Stimulated activated CD8-positive, alpha-beta memory T cell treated with anti-CD3 and anti-CD28 coated beads, Interleukin-15, amount 100 ng/mL, for 1 hour (primary cell): Measurements from ENCODE around the gene PLEKHA5.

Experiments used
- DNase-seq: peaks from one replicate; pipeline ENCODE4 v3.0.0-alpha.2; 2020; ENCODE audit warnings: low read depth

The PLEKHA5 gene

GRCh38 chr12:19234981-19235871 lies 105.7 kb downstream of the PLEKHA5 start:
- no peak for DNase-seq

GRCh38 chr12:19236656-19237055 lies 107.1 kb downstream of the PLEKHA5 start:
- DNase-seq: no peak

GRCh38 chr12:19238540-19238939 lies 109.0 kb downstream of the PLEKHA5 start:
- DNase-seq: no peak

GRCh38 chr12:19239102-19239501 lies 109.6 kb downstream of the PLEKHA5 start:
- DNase-seq: no peak

- no peak for DNase-seq
Measured at GRCh38 chr12:19239616-19240234, 110.2 kb downstream of the PLEKHA5 start.

GRCh38 chr12:19242581-19242980 lies 113.0 kb downstream of the PLEKHA5 start:
- no peak for DNase-seq

GRCh38 chr12:19243551-19243950 lies 114.0 kb downstream of the PLEKHA5 start:
- DNase-seq: no peak

- no peak for DNase-seq
Measured at GRCh38 chr12:19244312-19244711, 114.8 kb downstream of the PLEKHA5 start.

GRCh38 chr12:19245106-19245505 lies 115.6 kb downstream of the PLEKHA5 start:
- DNase-seq: no peak

- no peak for DNase-seq
Measured at GRCh38 chr12:19245666-19246065, 116.1 kb downstream of the PLEKHA5 start.

- no peak for DNase-seq
Measured at GRCh38 chr12:19246933-19247332, 117.4 kb downstream of the PLEKHA5 start.

GRCh38 chr12:19248929-19249602 lies 119.5 kb downstream of the PLEKHA5 start:
- DNase-seq: no peak

- DNase-seq: no peak
Measured at GRCh38 chr12:19251481-19252132, 122.1 kb downstream of the PLEKHA5 start.

GRCh38 chr12:19260135-19260534 lies 130.6 kb downstream of the PLEKHA5 start:
- DNase-seq: no peak

GRCh38 chr12:19261773-19262172 lies 132.2 kb downstream of the PLEKHA5 start:
- DNase-seq: no peak

- no peak for DNase-seq
Measured at GRCh38 chr12:19263672-19264071, 134.1 kb downstream of the PLEKHA5 start.

- DNase-seq: peak; percentile 24
Measured at GRCh38 chr12:19273482-19274330, 144.2 kb downstream of the PLEKHA5 start.

GRCh38 chr12:19276767-19277166 lies 147.2 kb downstream of the PLEKHA5 start:
- no peak for DNase-seq

- no peak for DNase-seq
Measured at GRCh38 chr12:19277711-19278110, 148.2 kb downstream of the PLEKHA5 start.

- DNase-seq: no peak
Measured at GRCh38 chr12:19278407-19278806, 148.9 kb downstream of the PLEKHA5 start.

- DNase-seq: no peak
Measured at GRCh38 chr12:19282133-19282699, 152.7 kb downstream of the PLEKHA5 start.
